GM19240 (cell line): ENCODE data around the gene GMPPB.
"Not testable (repeated sequence)": the region's sequence is repeated elsewhere in the genome, so short reads cannot be mapped to it uniquely, and the experiment has no call there.

ENCODE experiments used
- DNase-seq: peaks from one replicate; pipeline ENCODE4 v3.0.0; 2011; ENCODE audit warnings: low spot score; ENCODE audit not compliant: insufficient read length

The GMPPB gene

DNA sequence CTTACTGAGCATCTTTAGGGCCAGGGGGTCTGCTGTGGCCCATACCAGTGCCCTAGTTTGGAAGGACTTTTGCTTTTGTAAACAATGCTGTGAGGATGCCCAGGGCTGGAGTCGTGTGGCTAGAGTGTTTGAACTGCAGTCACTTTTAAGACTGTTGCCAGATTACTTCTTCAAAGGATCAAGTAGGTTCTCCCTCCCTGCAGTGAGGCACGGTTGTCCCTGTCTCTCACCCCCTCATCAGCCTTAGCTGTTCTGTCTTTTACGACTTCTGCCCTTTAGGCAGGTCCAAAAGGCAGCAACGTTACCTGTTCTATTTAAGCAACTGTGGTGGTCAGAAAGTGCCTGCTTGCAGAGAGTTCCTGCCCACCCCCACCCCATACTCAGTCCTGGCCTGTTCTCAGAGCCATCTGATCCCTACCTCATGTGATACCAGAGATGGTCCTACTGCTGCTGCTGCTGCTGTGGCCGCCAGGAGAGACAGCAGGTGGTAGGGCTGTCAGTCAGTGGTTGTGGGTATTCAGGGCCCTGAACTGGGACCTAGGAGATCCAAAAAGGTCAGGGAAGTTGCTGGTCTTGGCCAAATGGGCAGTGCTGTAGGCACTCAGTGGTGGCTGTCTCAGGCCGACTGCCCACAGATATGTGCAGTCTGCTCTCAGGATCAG is 29.2 kb downstream of the GMPPB start:
- not testable (repeated sequence) for DNase-seq

DNA sequence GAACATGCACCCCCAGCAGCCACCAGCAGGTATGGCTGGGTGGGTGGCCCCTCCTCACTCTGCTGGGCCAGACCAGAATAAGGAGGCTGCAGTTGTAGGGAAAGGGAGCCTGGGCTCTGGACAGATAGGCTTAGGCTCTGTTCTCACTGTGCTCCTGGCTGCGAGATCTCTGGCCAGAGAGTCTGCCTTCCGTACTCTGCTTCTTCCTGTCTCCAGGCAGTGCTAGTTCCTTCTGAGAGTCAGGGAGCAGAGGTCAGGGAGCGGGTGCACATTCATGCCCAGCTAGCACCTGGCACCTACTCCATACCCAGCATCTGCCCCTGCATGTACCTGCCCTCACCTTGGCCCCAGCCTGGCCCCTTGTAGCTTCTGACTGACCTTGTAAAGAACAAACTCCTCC is 32.3 kb downstream of the GMPPB start:
- not testable (repeated sequence) for DNase-seq

DNA sequence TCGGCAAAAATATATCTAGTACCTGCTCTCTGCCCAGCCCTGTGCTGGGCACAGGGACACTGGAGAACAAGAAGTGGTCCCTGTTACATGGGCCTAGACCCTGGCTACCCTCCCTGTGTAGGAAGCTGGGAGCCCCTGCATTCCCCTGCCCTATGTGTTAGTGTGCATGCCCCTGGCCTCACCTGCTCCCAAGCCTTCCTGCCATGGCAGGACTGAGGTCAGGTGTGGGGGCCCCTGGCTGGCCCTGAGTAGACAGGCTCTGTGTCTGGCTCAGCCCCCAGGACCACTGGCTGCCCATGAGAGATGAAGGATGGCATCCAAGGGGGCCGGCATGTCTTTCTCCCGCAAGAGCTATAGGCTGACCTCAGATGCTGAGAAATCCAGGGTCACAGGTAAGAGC is 32.9 kb downstream of the GMPPB start:
- DNase-seq = not testable (repeated sequence)

DNA sequence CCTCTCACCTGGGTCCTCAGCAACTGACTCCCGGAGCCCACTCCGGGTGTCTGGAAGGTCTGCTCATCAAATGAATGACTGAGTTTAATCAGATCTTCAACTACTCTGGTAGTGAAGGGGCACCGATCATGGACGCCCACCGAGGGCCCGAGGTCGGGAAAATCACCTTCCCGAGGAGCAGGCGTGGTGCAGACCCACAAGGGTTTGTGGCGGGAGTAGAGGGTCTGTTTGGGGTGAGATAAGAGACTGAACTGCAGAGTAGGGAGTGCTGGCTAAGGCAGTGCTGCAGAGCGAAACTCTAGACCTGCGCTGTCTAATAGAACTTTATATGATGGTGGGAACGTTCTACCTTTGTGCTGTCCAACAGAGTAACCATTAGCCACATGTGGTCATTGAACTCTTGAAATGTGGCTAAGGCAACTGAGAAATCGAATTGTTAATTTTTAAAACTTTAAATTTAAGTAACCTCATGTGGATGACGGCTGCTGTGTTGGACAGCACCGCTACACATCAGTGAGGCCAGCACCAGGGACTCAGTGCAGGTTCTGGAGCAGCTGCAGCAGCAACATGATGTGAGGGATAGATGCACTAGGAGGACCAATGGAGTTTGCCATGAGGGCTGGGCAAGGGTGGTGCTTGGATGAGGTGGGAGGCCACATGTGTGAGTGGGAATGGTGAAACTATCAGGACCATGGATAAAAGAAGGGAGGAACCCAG is 33.7 kb downstream of the GMPPB start:
- not testable (repeated sequence) for DNase-seq

DNA sequence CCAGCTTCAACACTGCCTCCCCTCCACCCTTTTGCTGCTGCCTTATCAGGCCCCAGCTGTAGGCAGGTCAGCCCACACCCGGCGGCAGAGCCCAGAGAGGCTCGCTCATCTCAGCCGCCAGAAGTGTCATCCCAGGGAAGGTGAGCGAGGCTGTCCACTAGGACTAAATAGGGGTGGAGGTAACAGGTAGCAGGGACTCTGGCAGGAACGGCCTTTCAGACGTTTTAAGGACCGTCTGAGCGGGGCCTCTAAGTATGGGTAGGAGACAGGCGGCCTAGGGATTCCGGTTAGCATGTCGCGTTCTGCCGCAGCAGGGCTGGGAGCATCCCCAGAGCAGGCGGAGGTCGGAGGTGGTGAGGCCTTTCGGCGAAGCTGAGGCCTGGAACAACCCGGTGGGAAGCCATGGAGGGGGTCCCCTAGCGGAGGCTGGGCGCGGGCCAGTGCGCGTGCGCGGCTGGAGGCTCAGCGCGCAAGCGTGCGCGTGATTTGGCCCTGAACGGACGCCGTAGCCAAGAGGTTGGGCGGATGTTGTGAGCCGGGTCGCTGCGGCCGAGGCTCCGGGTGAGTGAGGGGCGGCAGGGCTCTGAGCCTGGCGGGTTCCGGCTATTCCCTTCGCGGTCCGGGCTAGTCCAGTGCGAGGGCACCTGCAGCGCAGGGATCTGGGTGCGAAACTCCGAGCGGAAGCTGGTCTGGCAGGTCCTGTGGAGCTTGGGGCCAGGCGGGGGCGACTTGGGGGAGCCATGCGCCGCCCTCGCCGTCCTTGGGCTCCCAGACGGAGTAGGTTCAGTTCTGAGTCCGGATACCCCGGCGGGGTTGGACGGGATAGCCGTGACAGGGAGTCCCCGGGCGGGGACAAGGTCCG is 34.5 kb downstream of the GMPPB start, which contains the start of the genes MST1 and RNF123:
TSS of gene MST1 (minus strand) at position 429 of the 862 bp plus-strand sequence. CDS start 783 bp downstream, outside the sequence.
TSS of gene RNF123 (plus strand) at position 512 of the 862 bp plus-strand sequence. CDS start 1,609 bp downstream, outside the sequence.
- DNase-seq = peak; percentile 94

DNA sequence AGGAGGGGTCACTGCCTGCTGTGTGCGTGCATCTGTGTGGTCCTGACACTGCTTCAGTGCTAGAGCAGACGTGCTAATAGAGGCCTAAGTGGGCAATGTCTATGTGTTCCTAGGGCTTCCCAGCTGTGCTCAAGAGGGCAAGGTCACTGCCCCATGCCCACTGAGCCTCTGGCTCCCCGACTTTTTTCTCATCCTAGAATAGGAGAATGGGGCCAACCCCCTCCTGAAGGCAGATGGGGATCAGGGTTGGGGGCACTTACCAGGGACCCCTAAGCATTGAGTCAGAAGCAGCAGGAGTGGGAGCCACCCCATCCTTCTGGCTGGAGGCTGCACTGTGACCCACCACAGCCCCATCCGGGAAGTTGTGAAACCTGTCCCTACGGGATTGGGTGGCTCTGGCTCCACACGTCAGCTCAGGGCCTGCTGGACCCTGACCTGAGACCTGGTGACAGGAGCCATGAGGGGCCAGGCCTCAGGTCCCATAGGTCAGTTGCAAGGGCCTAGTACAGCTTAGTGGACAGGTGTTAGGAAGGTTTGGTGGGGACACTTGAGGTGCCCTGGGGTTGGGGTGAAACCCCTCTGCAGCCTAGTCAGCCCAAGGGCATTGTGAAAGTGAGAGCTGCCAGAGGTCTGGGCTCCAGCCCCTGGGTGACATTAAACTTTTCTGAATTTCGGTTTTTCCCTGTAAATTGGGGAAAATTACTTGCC is 35.3 kb downstream of the GMPPB start:
- DNase-seq = not testable (repeated sequence)

DNA sequence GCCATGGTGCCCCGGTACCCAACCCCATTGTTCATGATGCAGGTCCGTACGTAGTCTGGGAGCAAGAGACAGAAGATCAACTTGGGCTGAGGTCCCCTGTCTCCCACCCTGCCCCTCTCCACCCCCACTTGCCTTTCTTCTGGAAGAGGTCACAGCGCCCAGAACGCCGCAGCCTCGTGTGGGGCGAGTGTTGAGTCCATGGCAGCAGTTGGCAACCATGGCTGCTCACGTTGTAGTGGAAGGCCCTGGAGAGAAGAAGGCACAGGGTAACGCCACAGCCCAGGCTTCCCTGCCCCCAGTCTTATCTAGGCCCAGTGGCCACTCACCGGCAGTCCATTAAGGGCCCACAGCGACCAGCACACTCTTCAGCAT is 36.3 kb downstream of the GMPPB start:
- DNase-seq = not testable (repeated sequence)

DNA sequence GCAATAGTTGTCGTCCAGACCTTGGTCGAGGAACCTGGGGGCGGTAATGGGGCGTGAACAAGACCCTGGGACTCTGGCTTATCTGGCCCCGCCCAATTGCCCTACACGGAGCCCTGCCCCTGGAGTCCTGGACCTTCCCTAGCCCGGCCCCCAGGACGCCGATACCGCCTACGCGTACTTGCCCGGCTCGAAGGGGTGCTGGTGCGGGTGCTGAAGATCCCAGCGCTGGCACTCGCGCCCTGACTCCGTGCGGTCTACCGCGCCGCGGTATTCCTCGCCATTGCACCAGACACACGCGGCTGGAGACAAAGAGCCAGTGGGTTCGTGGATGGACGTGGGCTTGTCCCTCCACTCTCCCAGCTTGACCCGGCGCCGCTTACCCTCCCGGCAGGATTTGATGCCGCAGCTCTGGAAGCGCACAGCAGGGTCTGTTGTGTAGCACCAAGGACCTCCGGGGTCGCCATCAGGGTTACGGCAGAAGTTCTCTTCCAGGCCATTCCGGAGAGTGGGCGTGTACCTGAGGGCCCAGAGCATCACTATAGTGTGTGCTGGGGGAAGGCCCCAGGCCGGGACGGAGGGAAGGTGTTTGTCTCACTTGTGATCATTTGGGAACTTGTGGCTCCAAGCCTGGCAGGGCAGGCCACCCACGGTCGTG is 36.9 kb downstream of the GMPPB start:
- not testable (repeated sequence) for DNase-seq

DNA sequence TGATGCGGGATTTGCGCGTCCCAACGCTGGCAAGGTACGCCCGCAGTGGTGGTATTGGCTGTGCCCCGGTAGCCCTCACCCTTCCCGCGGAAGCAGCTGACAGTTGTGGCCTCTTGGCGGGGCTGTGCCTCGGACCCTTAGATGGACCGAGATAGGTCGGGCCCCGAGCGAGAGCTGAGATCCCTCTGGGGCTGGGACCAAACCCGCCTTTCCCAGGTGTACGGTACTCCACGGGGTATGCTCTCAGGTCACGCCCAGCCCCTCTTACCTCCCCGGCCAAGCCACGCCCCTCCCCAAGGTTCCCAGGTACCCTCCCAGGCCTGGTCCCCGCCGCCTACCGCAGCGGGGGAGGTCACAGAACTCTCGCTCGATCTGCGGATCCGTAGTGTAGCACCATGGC is 37.4 kb downstream of the GMPPB start:
- not testable (repeated sequence) for DNase-seq

DNA sequence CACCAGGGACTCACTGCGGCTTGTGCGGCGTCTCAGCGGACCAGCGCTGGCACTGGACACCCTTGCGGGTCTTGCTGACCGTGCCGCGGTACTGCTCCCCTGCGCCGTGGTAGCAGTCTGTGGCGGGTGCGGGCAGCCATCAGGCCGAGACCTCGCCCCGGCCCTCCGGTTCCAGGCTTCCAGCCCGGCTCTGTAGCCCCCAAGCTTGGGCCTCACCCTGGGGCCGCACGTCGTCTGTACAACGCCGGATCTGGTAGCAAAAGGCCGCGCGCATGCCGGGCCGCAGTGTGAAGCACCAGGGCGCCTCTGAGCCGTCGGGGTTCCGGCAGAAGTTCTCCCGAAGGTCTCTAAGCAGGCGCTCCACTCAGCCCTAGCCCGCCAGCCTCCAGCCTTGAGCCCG is 37.9 kb downstream of the GMPPB start:
- not testable (repeated sequence) for DNase-seq

DNA sequence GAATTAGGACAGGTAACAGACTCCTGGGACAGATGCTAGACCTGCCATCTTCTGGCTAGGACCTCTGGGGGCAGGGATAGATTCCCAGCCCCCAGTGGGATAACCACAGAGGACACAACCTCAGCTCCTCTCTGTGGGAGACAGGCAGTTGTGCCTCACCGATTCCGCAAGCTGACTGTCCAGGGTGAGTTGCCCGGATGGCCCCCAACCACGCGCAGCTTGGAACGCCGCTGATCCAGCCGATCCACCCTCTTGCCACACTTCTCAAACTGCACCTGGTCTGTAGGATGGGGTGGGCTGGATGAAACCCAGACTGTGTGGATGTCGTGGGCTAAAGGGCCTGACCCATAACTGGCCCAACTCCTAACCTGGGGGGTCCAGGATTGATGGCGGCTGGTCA is 38.6 kb downstream of the GMPPB start:
- not testable (repeated sequence) for DNase-seq

DNA sequence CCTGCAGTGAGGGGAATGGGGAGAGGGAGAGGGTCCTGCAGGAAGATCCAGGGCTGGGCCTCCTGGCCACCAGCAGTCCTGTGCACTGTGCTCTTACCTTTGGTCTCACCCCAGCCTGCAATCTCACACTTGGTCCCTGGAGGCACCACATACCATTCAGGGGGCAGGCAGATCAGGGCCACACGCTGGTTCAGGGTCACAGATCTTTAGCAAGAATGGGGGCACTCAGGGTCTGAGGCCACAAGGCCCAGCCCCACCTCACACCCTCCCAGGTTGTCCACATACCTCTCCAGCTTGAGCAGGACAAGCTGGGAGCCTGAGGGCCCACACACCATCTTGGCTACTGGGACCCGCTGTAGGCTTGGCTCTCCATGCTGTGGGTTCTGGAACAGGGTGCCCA is 39.3 kb downstream of the GMPPB start:
- not testable (repeated sequence) for DNase-seq

DNA sequence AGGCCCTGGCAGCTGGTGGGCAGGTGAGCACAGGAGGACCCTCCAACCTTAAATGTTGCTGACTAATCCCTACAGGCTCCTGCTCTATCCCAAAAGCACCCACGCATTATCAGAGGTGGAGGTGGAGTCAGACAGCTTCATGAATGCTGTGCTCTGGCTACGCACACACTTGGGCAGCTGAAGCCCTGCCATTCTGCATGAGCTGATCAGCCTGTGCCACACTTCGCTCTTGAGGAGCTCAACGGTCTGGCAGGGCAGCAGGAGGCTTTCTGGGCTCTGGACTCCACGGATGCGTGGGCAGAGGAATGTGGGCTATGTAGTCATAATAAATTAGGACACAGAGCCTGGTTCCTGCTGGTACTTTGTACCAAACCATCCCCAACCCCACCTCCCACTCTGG is 40.6 kb downstream of the GMPPB start:
- DNase-seq = no peak

DNA sequence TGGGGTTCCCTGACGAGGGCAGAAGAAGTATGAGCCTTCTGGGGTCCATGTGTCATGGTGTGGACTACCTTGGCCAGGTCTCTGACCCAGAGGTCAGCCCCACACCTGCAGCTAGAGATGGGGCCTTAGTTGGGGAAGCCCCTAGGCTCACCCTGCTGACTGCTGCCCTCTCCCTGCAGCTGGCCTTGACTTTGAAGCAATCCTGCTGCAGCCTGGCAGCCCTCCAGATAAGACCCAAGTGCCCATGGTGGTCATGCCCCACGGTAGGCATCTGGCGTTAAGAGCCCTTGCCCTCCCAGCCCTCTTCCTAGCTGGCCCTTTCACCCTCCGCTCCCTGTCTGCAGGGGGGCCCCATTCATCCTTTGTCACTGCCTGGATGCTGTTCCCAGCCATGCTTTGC is 42.2 kb downstream of the GMPPB start:
- no peak for DNase-seq

DNA sequence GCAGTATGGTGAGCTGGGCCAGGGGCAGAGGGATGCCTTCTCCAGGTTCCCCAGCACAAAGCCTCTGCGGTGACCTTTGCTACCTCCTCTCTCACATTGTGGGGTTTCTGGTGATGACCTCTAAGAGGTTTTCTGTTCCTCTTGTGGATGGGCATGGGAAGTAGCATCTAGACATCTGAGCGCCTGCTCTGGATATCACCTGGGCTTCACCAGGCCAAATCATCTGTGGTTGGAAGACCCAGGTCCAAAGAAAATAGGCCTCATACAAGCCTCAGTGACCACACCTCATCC is 42.6 kb downstream of the GMPPB start:
- DNase-seq = no peak

DNA sequence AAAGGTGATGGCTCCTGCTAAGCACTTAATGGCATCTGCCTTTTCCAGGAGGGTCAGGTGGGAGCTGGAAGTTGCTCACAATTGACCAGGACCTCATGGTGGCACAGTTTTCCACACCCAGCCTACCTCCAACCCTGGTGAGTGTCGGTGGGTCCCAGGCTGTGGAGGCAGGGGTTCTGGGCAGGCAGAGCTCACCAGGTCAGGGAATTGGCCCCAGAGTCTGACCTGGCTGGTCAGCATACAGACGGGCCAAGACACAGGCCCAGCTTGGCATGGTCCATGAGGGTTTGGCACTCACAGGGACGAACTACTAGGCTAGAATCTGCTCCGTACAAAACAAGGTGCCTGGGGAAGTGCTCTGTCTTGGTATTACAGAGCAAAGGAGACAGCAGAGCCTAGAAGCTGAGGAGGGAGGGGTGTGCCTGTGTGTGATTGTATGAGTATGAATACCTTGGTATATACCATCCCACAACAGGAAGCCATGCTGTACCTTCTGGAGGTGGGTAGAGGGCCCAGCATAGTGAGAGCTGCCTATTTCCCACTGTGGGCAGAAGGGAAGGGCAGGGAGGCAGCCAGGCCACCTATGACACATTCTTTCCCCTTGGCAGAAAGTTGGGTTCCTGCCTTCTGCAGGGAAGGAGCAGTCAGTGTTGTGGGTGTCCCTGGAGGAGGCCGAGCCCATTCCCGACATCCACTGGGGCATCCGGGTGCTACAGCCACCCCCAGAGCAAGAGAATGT is 43.1 kb downstream of the GMPPB start:
- no peak for DNase-seq

DNA sequence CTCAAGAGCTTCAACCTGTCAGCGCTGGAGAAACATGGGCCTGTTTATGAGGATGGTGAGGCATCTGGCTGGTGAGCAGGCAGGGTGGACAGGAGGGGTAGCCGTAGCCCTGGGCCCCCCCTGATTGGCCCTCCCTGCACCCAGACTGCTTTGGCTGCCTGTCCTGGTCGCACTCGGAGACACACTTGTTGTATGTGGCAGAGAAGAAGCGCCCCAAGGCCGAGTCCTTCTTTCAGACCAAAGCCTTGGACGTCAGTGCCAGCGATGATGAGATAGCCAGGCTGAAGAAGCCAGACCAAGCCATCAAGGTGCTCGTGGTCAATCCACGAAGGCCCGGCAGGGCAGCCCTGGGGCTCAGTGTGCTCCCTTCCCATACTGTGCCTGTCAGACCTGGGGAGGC is 47.8 kb downstream of the GMPPB start:
- no peak for DNase-seq

DNA sequence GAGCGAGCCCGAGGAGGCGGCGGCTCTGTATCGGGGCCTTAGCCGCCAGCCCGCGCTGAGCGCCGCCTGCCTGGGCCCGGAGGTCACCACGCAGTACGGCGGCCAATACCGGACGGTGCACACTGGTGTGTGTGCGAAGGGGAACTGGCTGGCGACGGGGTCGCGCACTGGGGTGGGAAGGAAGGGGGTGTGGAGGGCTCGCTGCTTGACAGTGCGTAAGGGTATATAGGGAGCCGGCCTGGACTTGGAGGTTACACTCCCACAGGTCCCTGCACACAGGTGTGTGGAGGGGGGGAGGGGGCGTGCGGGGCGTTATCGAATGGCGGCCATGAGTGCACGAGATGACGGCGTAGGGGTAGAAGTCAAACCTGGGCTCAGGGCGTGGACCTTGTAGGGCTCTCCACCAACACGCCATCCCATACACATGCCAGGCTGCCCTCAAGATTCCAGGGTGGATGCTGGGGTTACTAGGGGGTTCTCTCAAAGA is 49.2 kb downstream of the GMPPB start:
- no peak for DNase-seq

DNA sequence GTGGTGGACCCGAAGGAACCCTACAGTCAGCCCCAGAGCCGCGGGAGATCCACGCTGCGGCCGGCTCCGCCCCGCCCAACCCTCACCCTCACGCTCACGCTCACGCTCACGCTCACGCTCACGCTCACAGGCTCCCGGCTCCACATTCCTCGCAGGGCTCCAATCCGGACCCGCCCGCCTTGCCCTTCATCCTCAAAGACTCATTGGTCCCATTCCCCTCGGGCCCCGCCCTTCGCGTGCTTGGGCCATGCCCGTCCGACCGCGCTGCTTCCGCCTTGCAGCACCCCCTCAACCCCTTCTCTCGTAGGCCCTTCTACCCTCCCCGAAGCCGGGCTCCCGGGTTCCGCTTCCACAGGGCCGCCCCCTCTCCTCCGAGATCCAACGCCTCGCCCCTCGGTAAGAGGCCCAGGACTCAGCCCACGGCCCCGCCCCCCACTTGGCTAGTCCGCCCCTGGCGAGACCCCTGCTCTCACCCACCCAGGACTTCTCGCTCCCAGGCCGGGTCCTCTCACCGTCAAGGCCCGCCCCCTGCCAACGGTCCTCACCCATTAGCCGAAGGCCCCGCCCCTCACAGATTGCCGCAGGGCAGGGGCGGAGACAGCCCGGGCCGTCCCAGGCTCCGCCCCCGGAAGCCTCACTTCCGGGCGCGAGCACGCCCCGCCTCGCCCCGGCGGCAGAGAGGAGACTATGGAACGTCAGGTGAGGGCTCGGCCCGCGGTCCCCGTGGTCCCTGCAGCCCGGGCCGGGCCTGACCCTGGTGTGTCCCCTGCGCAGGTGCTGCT is 49.8 kb downstream of the GMPPB start, which contains the start of gene APEH:
TSS of gene APEH (plus strand) at position 637 of the 782 bp plus-strand sequence. CDS start at position 688, 51 bp downstream.
- DNase-seq = peak; percentile 95
